ENCODE results near the gene DRC3.

DRC3 gene

GRCh38 chr17:18025945-18026776 is 53.5 kb downstream of the DRC3 start:
- DNase-seq, result peak; percentile 85

GRCh38 chr17:18027280-18027679 is 54.6 kb downstream of the DRC3 start:
- DNase-seq, result no peak

GRCh38 chr17:18028114-18028951 is 55.7 kb downstream of the DRC3 start:
- no peak for DNase-seq

DNA sequence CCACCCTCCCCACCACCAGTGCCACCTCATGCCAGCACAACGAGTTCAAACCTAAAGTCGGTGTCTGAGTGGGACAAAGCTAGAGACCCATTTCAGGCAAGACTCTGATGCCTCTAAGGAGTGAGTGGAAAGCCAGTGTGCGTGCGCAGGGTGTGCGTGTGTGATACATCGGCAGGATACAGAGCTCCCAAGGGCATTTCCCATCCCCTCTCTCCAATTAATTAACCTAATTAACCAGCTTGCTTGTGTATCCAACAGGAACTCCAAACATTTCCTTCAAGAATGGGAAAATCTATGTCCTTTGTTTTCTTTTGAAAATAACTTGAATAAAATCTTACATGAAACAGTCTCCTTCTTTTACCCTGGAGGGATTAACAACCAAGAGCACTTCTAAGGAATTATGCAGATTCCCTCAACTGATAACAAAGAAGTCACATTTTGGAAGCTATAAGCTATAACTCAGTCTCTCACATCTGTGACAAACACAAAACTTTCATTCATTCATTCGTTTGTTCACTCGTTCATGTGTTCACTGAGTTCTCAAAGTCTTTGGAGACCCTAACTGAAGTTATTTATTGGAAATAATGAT is 56.4 kb downstream of the DRC3 start:
- no peak for DNase-seq

GRCh38 chr17:18031955-18032354 is 59.3 kb downstream of the DRC3 start:
- DNase-seq, result peak; percentile 53

DNA sequence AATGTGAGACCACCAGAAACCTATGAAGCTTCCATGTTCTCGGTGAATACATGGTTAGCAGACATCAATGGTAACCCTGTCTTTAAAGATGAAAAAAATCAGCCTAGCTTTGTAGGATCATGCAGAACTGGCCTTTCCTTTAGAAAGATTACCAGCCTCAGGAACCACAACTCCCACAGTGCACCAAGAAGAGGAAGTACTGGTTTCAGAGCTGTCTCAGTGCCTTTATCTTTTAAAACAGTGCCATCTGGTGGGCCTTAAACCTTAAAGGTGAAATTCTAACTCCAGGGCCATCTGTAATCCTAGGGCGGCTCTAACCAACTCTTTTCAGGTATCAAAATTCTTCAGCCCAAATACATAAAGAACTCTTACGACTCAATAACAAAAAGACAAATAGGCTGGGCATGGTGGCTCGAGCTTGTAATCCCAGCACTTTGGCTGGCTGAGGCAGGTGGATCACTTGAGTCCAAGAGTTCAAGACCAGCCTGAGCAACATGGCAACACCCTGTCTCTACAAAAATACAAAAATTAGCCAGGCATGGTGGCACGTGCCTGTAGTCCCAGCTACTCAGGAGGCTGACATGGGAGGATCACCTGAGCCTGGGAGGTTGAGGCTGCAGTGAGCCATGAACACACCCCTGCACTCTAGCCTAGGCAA is 60.9 kb downstream of the DRC3 start:
- peak; percentile 80 for DNase-seq

DNA sequence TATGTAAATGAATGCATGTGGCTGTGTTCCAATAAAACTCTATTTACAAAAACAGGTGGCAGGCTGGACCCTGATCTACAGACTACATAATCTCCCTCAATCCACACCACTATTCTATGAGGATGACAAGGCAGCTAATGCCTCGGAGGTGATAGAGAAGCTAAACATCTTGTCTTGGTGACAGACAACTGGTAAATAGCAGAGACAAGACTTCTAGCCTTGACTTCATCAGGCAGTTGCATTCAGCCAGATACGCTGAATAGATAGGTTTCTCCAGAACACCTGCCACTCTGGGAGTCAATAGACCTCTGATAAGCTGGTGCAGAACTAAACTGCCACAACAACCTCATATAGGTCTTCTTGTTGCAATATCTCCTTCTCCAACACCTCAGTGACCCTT is 63.0 kb downstream of the DRC3 start:
- DNase-seq, result no peak

GRCh38 chr17:18037486-18037885 is 64.8 kb downstream of the DRC3 start:
- DNase-seq, result no peak

DNA sequence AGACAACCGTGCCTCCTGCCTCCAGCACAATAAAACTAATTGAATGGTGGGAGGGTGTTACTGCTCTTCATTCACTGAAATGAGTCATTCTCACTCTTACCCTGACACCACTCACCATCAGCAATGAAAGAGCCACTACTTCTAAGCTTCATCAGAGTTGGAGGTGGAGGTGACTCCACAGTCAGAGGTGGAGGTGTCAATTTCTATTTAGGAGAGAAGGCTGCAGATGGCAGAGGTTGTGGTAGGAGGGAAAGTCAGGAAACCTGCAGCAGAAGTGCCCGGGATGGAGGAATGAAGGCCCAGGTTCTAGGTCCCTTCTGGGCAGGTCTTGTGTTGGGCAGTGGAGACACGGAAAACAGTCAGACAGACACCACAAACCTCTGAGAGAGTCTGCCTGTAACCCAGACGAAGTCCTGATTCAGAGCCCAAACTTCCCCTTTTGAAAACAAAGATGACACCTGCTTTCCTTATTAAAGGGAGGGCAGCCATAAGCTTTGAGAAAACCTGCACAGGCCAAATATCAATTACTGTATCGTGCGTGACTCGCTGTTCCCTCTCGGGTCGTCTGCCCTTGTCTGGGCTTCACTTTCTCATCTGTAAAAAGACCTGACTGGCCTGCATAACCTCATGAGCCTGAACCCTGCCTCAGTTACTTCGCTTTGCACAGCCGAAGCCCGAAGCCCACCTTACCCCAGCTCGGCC is 65.6 kb downstream of the DRC3 start:
- peak; percentile 19 for DNase-seq

DNA sequence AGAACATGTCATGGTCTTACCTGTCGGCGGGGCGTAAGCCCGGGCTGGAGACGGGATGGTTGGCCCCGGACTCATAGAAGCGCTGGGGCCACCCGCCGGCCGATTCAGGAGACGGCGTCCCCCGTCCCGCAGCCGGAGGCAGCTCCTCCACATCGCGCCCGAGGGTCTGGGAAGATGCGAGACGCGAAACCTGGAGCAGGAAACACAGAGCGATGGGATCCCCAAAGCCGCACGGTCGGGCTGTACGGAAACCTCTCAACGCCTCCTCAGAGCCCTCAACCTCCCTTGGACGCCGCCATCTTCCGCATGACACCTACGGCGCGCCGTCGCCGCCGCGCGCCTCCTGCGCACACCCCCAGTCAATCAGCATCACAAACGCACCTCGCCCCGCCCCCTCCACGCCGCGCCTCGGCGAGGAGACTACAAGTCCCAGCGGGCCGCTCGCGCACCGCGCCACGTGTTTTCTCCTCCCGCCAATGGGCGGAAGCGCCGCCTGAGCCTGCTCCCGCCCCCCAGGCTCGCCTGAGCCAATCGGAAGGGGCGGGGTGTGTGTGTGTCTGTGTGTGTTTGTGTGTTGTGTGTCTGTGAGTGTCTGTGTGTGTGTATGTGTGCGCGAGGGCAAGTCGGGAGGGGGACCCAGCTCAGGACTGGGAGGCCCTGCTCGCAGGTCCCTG is 66.3 kb downstream of the DRC3 start, which contains the start of the genes ATPAF2 and GID4:
Gene ATPAF2 (minus strand): TSS at position 308 of the 674 bp plus-strand sequence. CDS start 155 bp downstream, at position 153.
Gene GID4 (plus strand): TSS at position 548 of the 674 bp plus-strand sequence. CDS start 57 bp downstream, at position 605.
- DNase-seq, result peak; percentile 99

- peak; percentile 40 for DNase-seq
Observed at GRCh38 chr17:18039535-18040260, 67.0 kb downstream of the DRC3 start.

- peak; percentile 11 for DNase-seq
Observed at GRCh38 chr17:18040261-18040858, 67.7 kb downstream of the DRC3 start.

- DNase-seq, result peak; percentile 58
Observed at GRCh38 chr17:18041776-18042175, 69.1 kb downstream of the DRC3 start.

DNA sequence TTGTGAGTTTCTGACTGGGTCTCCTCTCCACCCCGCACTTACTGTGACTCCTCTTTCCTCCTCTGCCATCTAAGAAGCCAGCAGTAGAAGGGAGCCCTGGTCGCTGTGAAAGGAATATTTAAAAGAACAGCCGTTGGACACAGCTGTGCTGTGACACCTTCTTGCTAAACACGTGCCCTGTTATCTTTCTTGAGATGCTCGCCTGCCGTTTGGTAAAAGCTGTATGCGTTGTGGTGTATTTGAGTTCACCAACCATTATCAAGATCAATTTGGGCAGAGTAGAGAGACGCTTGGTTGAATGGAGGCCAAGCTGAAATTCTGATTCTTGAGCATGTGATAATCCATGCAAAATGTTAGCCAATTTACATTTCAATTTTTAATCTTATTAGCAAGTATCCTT is 70.3 kb downstream of the DRC3 start:
- DNase-seq, result no peak

GRCh38 chr17:18043491-18043890 is 70.8 kb downstream of the DRC3 start:
- peak; percentile 29 for DNase-seq

- DNase-seq, result no peak
Observed at GRCh38 chr17:18044609-18045008, 71.9 kb downstream of the DRC3 start.

- no peak for DNase-seq
Observed at GRCh38 chr17:18045691-18046350, 73.2 kb downstream of the DRC3 start.

DNA sequence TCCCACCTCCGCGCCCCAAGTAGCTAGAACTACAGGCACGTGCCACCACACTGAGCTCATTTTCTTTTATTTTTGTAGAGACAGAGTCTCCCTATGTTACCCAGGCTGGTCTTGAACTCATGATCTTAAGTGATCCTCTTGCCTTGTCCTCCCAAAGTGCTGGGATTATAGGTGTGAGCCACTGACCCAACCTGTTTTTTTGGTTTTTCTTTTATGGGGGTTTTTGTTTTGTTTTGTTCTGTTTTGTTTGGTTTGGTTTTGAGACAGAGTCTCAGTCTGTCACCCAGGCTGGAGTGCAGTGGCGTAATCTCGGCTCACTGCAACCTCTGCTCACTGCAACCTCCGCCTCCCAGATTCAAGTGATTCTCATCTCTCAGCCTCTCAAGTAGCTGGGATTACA is 82.9 kb downstream of the DRC3 start:
- no peak for DNase-seq

- no peak for DNase-seq
Observed at GRCh38 chr17:18056214-18056613, 83.6 kb downstream of the DRC3 start.

DNA sequence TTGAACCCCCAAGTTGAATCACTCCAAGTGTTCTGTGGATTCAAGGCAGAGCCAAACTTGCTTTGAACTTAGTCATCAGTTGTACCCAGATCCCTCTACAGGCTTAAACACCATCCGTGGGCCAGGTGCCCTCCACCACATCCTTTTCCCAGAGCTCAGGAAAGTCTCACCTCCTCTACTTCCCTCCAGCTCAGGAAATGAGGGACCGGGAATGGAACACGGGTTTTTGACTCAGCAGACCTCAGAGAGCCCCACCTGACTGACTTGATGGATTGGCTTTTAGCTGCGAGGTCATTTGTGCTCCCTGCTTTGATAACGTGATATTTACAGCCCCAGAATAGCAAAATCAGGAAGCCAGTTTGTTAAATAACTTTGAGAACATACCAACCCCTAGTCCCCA is 86.6 kb downstream of the DRC3 start:
- DNase-seq, result no peak

All from EL (cell line).